Naive thymus-derived CD8-positive, alpha-beta T cell (primary cell): ENCODE measurements around the gene SLC15A5. TPM values are rescaled to one million over a fixed set of nuclear protein-coding genes. Genes with fewer than 3 reads are reported as not detected.

Experiments used
- ATAC-seq, 2 donors: fragments of 150-1000 bp; cut with Tn5 transposase in 1 of 2; sonication (Bioruptor Pico), chemical (Tn5 transposase) in 1 of 2; 1 replicate in 1 of 2; 2 replicates in 1 of 2; pipeline ENCODE4 v1.10.0; 2021; ENCODE audit warnings: mild to moderate bottlenecking in 2 of 2, moderate library complexity in 2 of 2
- POLR2A ChIA-PET: fragments of 350-600 bp; sonication (Branson Sonifier 250); formaldehyde crosslinking; loops from one replicate; lab custom pipeline; 2021; ENCODE audit warnings: antibody characterized with exemption; lab: Charles Lee
- DNase-seq, 10 donors: peaks; one replicate each; pipeline versions ENCODE4 v3.0.0 to v3.0.0-alpha.2; 2020 to 2022
- H3K27ac Mint-ChIP-seq, 10 donors: one replicate each; pipeline ENCODE4 v1.8.0; 2020 to 2022; ENCODE audit warnings: mild to moderate bottlenecking in 10 of 10, mixed read lengths in 10 of 10, moderate library complexity in 4 of 10, inconsistent platforms in 1 of 10
- H3K27me3 Mint-ChIP-seq, 5 donors: one replicate each; pipeline ENCODE4 v1.8.0; 2021 to 2022; ENCODE audit warnings: mixed read lengths in 5 of 5
- H3K36me3 Mint-ChIP-seq, 3 donors: one replicate each; pipeline ENCODE4 v1.8.0; 2020 to 2022; ENCODE audit warnings: mixed read lengths in 3 of 3, mild to moderate bottlenecking in 2 of 3, inconsistent platforms in 1 of 3
- H3K4me1 Mint-ChIP-seq, 4 donors: one replicate each; pipeline ENCODE4 v1.8.0; 2021 to 2022; ENCODE audit warnings: mixed read lengths in 4 of 4
- H3K4me3 Mint-ChIP-seq, 10 donors: one replicate each; pipeline ENCODE4 v1.8.0; 2020 to 2022; ENCODE audit warnings: mild to moderate bottlenecking in 10 of 10, mixed read lengths in 10 of 10, moderate library complexity in 6 of 10, inconsistent platforms in 1 of 10
- H3K9me3 Mint-ChIP-seq, 9 donors: one replicate each; pipeline ENCODE4 v1.8.0; 2020 to 2022; ENCODE audit warnings: mixed read lengths in 9 of 9, mild to moderate bottlenecking in 3 of 9, inconsistent platforms in 1 of 9, moderate library complexity in 1 of 9
- polyA plus RNA-seq, 3 donors: library from polyadenylated mRNA; unstranded; fragments of 300-500 nt; fragmentation: Illumina TruSeq; gene quantifications; one replicate each; pipeline ENCODE4 v1.2.3, GENCODE V29; 2021
- total RNA-seq, 8 experiments: library from RNA in 2 of 8; stranded (reverse) in 2 of 8; gene quantifications; one replicate each; pipeline ENCODE4 v1.2.3 and lab custom pipeline; 2021 to 2026

SLC15A5 gene
- total and polyA plus RNA-seq, 5 experiments from 2014 or later = not detected

GRCh38 chr12:16294376-16294956 is 17.0 kb upstream of the SLC15A5 start:
- no peaks in the 10 kb centered on the region for H3K27me3 Mint-ChIP-seq
- DNase-seq (no peak), ATAC-seq (no peak)
- no peak overlapping the region for H3K27ac Mint-ChIP-seq
- H3K36me3 Mint-ChIP-seq = no peaks in the 10 kb centered on the region
- no peak overlapping the region for H3K4me3 Mint-ChIP-seq
- H3K9me3 Mint-ChIP-seq = peaks cover 0 to 11% (median 3%) of the 10 kb centered on the region in 9 donors
- no peaks in the 10 kb centered on the region for H3K4me1 Mint-ChIP-seq
- POLR2A ChIA-PET = no interaction called here

GRCh38 chr12:16291032-16291431 is 13.5 kb upstream of the SLC15A5 start:
- Mint-ChIP-seq H3K36me3 (no peaks in the 10 kb centered on the region), H3K4me3 (no peak overlapping the region), H3K27ac (no peak overlapping the region), H3K27me3 (no peaks in the 10 kb centered on the region), H3K4me1 (no peaks in the 10 kb centered on the region), H3K9me3 (peaks cover 0 to 11% (median 6%) of the 10 kb centered on the region in 9 donors)
- POLR2A ChIA-PET = no interaction called here
- ATAC-seq (no peak), DNase-seq (no peak)

- no peaks in the 10 kb centered on the region for H3K27me3 Mint-ChIP-seq
- peaks cover 0 to 25% (median 7%) of the 10 kb centered on the region in 9 donors for H3K9me3 Mint-ChIP-seq
- ATAC-seq (no peak), DNase-seq (no peak)
- H3K27ac Mint-ChIP-seq = no peak overlapping the region
- POLR2A ChIA-PET = no interaction called here
- H3K4me1 Mint-ChIP-seq = no peaks in the 10 kb centered on the region
- no peak overlapping the region for H3K4me3 Mint-ChIP-seq
- H3K36me3 Mint-ChIP-seq = no peaks in the 10 kb centered on the region
These were observed 8.1 kb upstream of the SLC15A5 start for GRCh38 chr12:16285586-16285985.

GRCh38 chr12:16282978-16283377 is 5.5 kb upstream of the SLC15A5 start:
- H3K4me3 Mint-ChIP-seq = no peak overlapping the region
- H3K27ac Mint-ChIP-seq = no peak overlapping the region
- peaks cover 0 to 25% (median 7%) of the 10 kb centered on the region in 9 donors for H3K9me3 Mint-ChIP-seq
- peaks cover 0 to 6% (median 0%) of the 10 kb centered on the region in 3 donors for H3K36me3 Mint-ChIP-seq
- H3K27me3 Mint-ChIP-seq = no peaks in the 10 kb centered on the region
- POLR2A ChIA-PET = no interaction called here
- no peak for DNase-seq
- H3K4me1 Mint-ChIP-seq = no peaks in the 10 kb centered on the region
- ATAC-seq = no peak

GRCh38 chr12:16282081-16282480 is 4.6 kb upstream of the SLC15A5 start:
- Mint-ChIP-seq H3K4me3 (no peak overlapping the region), H3K36me3 (peaks cover 0 to 6% (median 0%) of the 10 kb centered on the region in 3 donors), H3K27me3 (no peaks in the 10 kb centered on the region), H3K27ac (no peak overlapping the region), H3K9me3 (peaks cover 0 to 25% (median 7%) of the 10 kb centered on the region in 9 donors), H3K4me1 (no peaks in the 10 kb centered on the region)
- POLR2A ChIA-PET = no interaction called here
- DNase-seq = no peak
- ATAC-seq = no peak

GRCh38 chr12:16281157-16281556 is 3.7 kb upstream of the SLC15A5 start:
- H3K27me3 Mint-ChIP-seq = no peaks in the 10 kb centered on the region
- ATAC-seq (no peak), DNase-seq (no peak)
- peaks cover 0 to 6% (median 0%) of the 10 kb centered on the region in 3 donors for H3K36me3 Mint-ChIP-seq
- no peak overlapping the region for H3K4me3 Mint-ChIP-seq
- H3K4me1 Mint-ChIP-seq = no peaks in the 10 kb centered on the region
- H3K27ac Mint-ChIP-seq = no peak overlapping the region
- peaks cover 0 to 24% (median 8%) of the 10 kb centered on the region in 9 donors for H3K9me3 Mint-ChIP-seq
- POLR2A ChIA-PET = no interaction called here

GRCh38 chr12:16272222-16272621 is 5.3 kb downstream of the SLC15A5 start:
- Mint-ChIP-seq H3K27ac (no peak overlapping the region), H3K36me3 (no peaks in the 10 kb centered on the region), H3K4me1 (no peaks in the 10 kb centered on the region), H3K4me3 (no peak overlapping the region), H3K9me3 (peaks cover 0 to 14% (median 2%) of the 10 kb centered on the region in 9 donors), H3K27me3 (peaks cover 0 to 5% (median 0%) of the 10 kb centered on the region in 5 donors)
- POLR2A ChIA-PET = no interaction called here
- no peak for ATAC-seq
- DNase-seq = no peak

GRCh38 chr12:16271062-16271461 is 6.4 kb downstream of the SLC15A5 start:
- H3K4me3 Mint-ChIP-seq = no peak overlapping the region
- no peaks in the 10 kb centered on the region for H3K4me1 Mint-ChIP-seq
- no peak for ATAC-seq
- H3K36me3 Mint-ChIP-seq = no peaks in the 10 kb centered on the region
- H3K9me3 Mint-ChIP-seq = peaks cover 0 to 14% (median 0%) of the 10 kb centered on the region in 9 donors
- peaks cover 0 to 5% (median 0%) of the 10 kb centered on the region in 5 donors for H3K27me3 Mint-ChIP-seq
- POLR2A ChIA-PET = no interaction called here
- H3K27ac Mint-ChIP-seq = no peak overlapping the region
- no peak for DNase-seq

GRCh38 chr12:16269946-16270345 is 7.5 kb downstream of the SLC15A5 start:
- ATAC-seq (no peak), DNase-seq (no peak)
- Mint-ChIP-seq H3K9me3 (peaks cover 0 to 12% (median under 1%) of the 10 kb centered on the region in 9 donors), H3K4me3 (no peak overlapping the region), H3K4me1 (no peaks in the 10 kb centered on the region), H3K36me3 (no peaks in the 10 kb centered on the region), H3K27ac (no peak overlapping the region), H3K27me3 (peaks cover 0 to 5% (median 0%) of the 10 kb centered on the region in 5 donors)
- POLR2A ChIA-PET = no interaction called here

GRCh38 chr12:16266085-16266484 is 11.4 kb downstream of the SLC15A5 start:
- H3K4me1 Mint-ChIP-seq = no peaks in the 10 kb centered on the region
- no peaks in the 10 kb centered on the region for H3K36me3 Mint-ChIP-seq
- H3K27me3 Mint-ChIP-seq = peaks cover 0 to 5% (median 0%) of the 10 kb centered on the region in 5 donors
- no peak overlapping the region for H3K27ac Mint-ChIP-seq
- ATAC-seq (no peak), DNase-seq (no peak)
- POLR2A ChIA-PET = no interaction called here
- H3K4me3 Mint-ChIP-seq = no peak overlapping the region
- peaks cover 0 to 26% (median 8%) of the 10 kb centered on the region in 9 donors for H3K9me3 Mint-ChIP-seq

- POLR2A ChIA-PET = no interaction called here
- ATAC-seq (no peak), DNase-seq (no peak)
- Mint-ChIP-seq H3K27me3 (no peaks in the 10 kb centered on the region), H3K4me1 (no peaks in the 10 kb centered on the region), H3K9me3 (peaks cover 0 to 36% (median 8%) of the 10 kb centered on the region in 9 donors), H3K36me3 (no peaks in the 10 kb centered on the region), H3K4me3 (no peak overlapping the region), H3K27ac (no peak overlapping the region)
These were observed 15.5 kb downstream of the SLC15A5 start for GRCh38 chr12:16261944-16262475.

- no peaks in the 10 kb centered on the region for H3K27me3 Mint-ChIP-seq
- no peaks in the 10 kb centered on the region for H3K4me1 Mint-ChIP-seq
- POLR2A ChIA-PET = no interaction called here
- DNase-seq (no peak), ATAC-seq (no peak)
- H3K4me3 Mint-ChIP-seq = no peak overlapping the region
- no peaks in the 10 kb centered on the region for H3K36me3 Mint-ChIP-seq
- H3K27ac Mint-ChIP-seq = no peak overlapping the region
- H3K9me3 Mint-ChIP-seq = peaks cover 0 to 35% (median 8%) of the 10 kb centered on the region in 9 donors
These were observed 17.3 kb downstream of the SLC15A5 start for GRCh38 chr12:16260206-16260605.

GRCh38 chr12:16258963-16259362 is 18.5 kb downstream of the SLC15A5 start:
- DNase-seq (no peak), ATAC-seq (no peak)
- H3K36me3 Mint-ChIP-seq = no peaks in the 10 kb centered on the region
- H3K27ac Mint-ChIP-seq = no peak overlapping the region
- no peaks in the 10 kb centered on the region for H3K4me1 Mint-ChIP-seq
- POLR2A ChIA-PET = no interaction called here
- peaks cover 0 to 22% (median 8%) of the 10 kb centered on the region in 9 donors for H3K9me3 Mint-ChIP-seq
- H3K4me3 Mint-ChIP-seq = no peak overlapping the region
- no peaks in the 10 kb centered on the region for H3K27me3 Mint-ChIP-seq

GRCh38 chr12:16246264-16246663 is 31.2 kb downstream of the SLC15A5 start:
- no peak overlapping the region for H3K27ac Mint-ChIP-seq
- H3K9me3 Mint-ChIP-seq = peaks cover 0 to 11% (median 2%) of the 10 kb centered on the region in 9 donors
- DNase-seq = no peak
- H3K27me3 Mint-ChIP-seq = peaks cover 0 to 7% (median 0%) of the 10 kb centered on the region in 5 donors
- no peaks in the 10 kb centered on the region for H3K4me1 Mint-ChIP-seq
- no peak for ATAC-seq
- H3K4me3 Mint-ChIP-seq = no peak overlapping the region
- H3K36me3 Mint-ChIP-seq = no peaks in the 10 kb centered on the region
- POLR2A ChIA-PET = no interaction called here
